Activated CD4-positive, alpha-beta T cell treated with anti-CD3 and anti-CD28 coated beads for 36 hours (primary cell): ENCODE data around the gene YIF1A. TPM values are rescaled to one million over a fixed set of nuclear protein-coding genes. Genes with fewer than 3 reads are reported as not detected.
"Not testable (repeated sequence)": the region's sequence is repeated elsewhere in the genome, so short reads cannot be mapped to it uniquely, and the experiment has no call there.

Experiments
- ATAC-seq: fragments of 200-7000 bp; cut with Tn5 transposase; one replicate; pipeline ENCODE4 v1.10.0; 2021; ENCODE audit warnings: mild to moderate bottlenecking, moderate library complexity
- CTCF ChIA-PET: fragments of 350-600 bp; sonication (Branson Sonifier 250); formaldehyde crosslinking; loops from one replicate; lab custom pipeline; 2021; ENCODE audit warnings: antibody characterized with exemption; lab: Charles Lee
- POLR2A ChIA-PET: fragments of 350-600 bp; sonication (Branson Sonifier 250); formaldehyde crosslinking; loops from one replicate; lab custom pipeline; 2021; ENCODE audit warnings: antibody characterized with exemption, inconsistent platforms; lab: Charles Lee
- DNase-seq: peaks from one replicate; pipeline ENCODE4 v3.0.0-alpha.2; 2020
- H3K27ac Mint-ChIP-seq: one replicate; pipeline ENCODE4 v1.8.0; 2021; ENCODE audit warnings: mixed read lengths
- H3K27me3 Mint-ChIP-seq: one replicate; pipeline ENCODE4 v1.8.0; 2021; ENCODE audit warnings: mixed read lengths
- H3K36me3 Mint-ChIP-seq: one replicate; pipeline ENCODE4 v1.8.0; 2021; ENCODE audit warnings: low read depth, mixed read lengths
- H3K4me1 Mint-ChIP-seq: one replicate; pipeline ENCODE4 v1.8.0; 2021; ENCODE audit warnings: mixed read lengths
- H3K4me3 Mint-ChIP-seq: one replicate; pipeline ENCODE4 v1.8.0; 2021; ENCODE audit warnings: mild to moderate bottlenecking, moderate library complexity, mixed read lengths
- H3K9me3 Mint-ChIP-seq: one replicate; pipeline ENCODE4 v1.8.0; 2021; ENCODE audit warnings: low read depth, mixed read lengths
- intact Hi-C, 2 experiments: fragments of 100-400 bp; cut with DNase I in 1 of 2; cut with micrococcal nuclease in 1 of 2; formaldehyde crosslinking; loops; one replicate each; pipeline versions ENCODE4 v1.14.2 to v1.15.1; 2022 to 2024; cut with DNase I, micrococcal nuclease
- total RNA-seq, 2 experiments: library from RNA; stranded (reverse); gene quantifications; one replicate each; pipeline ENCODE4 v1.2.3, GENCODE V29; 2021

The YIF1A gene
- total RNA-seq, 2 experiments from 2014 or later = 47.5 to 49.8 TPM

- CTCF ChIA-PET = interaction anchor here (0.6 to 3.8 kb wide), 10 partner anchors 8 to 548 kb away, joined by 3 to 26 read pairs (median 6); partner anchors contain the start of genes CCDC85B, RAB1B and TMEM151A
- Mint-ChIP-seq H3K27ac (no peak overlapping the region), H3K4me3 (peak overlapping the region; percentile 40), H3K27me3 (no peaks in the 10 kb centered on the region), H3K9me3 (no peaks in the 10 kb centered on the region), H3K4me1 (peaks cover 29% of the 10 kb centered on the region), H3K36me3 (peaks cover 6% of the 10 kb centered on the region)
- DNase-seq (peak; percentile 100), ATAC-seq (peak; percentile 93)
- intact Hi-C loops = loop anchor here (1.0 kb wide), 2 partner anchors 14 to 60 kb away; partner anchors contain the start of gene RAB1B (in 2 of the 2)
- POLR2A ChIA-PET = interaction anchor here (0.6 to 1.2 kb wide), 3 partner anchors 10 to 139 kb away, joined by 3 to 4 read pairs (median 3); no protein-coding TSS in a partner anchor
Measured at GRCh38 chr11:66282468-66283455, 6.2 kb downstream of the YIF1A start.

DNA sequence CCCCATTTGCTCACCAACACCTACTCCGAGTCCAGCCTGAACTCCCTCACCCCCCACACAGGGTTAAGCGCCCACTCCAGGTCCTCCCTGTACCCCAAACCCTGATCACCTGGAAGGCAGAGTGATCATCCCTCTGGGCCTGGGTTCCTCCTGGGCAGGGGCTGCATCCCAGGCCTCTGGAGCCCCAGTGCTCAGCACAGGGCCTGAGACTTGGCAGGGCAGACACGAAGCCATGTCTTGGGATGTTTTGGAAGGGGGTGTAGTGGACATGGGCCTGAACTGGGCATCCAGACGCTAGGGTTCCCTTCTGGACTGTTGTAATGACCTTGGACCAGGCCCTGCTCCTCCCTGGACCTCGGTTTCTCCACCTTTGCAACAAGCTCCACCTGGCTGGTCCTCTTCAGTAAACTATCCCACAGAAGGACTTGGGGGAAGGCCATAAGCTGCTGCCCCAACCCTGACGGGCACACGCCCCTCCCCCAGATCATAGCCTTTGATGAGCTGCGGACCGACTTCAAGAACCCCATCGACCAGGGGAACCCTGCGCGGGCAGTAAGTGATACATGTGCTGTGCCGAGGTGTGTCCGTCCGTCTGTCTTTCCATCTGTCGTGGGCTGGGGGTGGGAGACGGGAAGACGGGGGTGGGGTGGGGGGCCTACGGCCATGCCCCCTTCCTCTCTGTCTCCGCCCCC, 7.0 kb downstream of the YIF1A start:
- H3K4me1 Mint-ChIP-seq = peaks cover 25% of the 10 kb centered on the region
- no peak overlapping the region for H3K27ac Mint-ChIP-seq
- ChIA-PET CTCF (interaction anchor here (0.7 to 3.8 kb wide), 8 partner anchors 9 to 392 kb away, joined by 3 to 26 read pairs (median 8); partner anchors contain the start of genes CCDC85B, RAB1B and TMEM151A), POLR2A (interaction anchor here (1.2 kb wide), 1 partner anchor 9 kb away, joined by 3 read pairs; no protein-coding TSS in a partner anchor)
- ATAC-seq (no peak), DNase-seq (no peak)
- H3K27me3 Mint-ChIP-seq = no peaks in the 10 kb centered on the region
- H3K9me3 Mint-ChIP-seq = no peaks in the 10 kb centered on the region
- intact Hi-C loops = loop anchor here (1.0 kb wide), 2 partner anchors 14 to 60 kb away; partner anchors contain the start of gene RAB1B (in 2 of the 2)
- no peak overlapping the region for H3K4me3 Mint-ChIP-seq
- H3K36me3 Mint-ChIP-seq = peaks cover 4% of the 10 kb centered on the region

- intact Hi-C loops = no loop called here
- Mint-ChIP-seq H3K4me1 (peaks cover 22% of the 10 kb centered on the region), H3K27ac (no peak overlapping the region)
Measured at GRCh38 chr11:66281001-66281400, 7.9 kb downstream of the YIF1A start.

GRCh38 chr11:66280428-66280827, 8.5 kb downstream of the YIF1A start:
- Mint-ChIP-seq H3K27me3 (no peaks in the 10 kb centered on the region), H3K9me3 (no peaks in the 10 kb centered on the region), H3K4me1 (peaks cover 22% of the 10 kb centered on the region), H3K27ac (no peak overlapping the region), H3K36me3 (peaks cover 10% of the 10 kb centered on the region), H3K4me3 (no peak overlapping the region)
- ATAC-seq = no peak
- intact Hi-C loops = no loop called here
- ChIA-PET CTCF (interaction anchor here (0.6 to 3.8 kb wide), 8 partner anchors 8 to 218 kb away, joined by 3 to 26 read pairs (median 8); partner anchors contain the start of genes RAB1B and YIF1A), POLR2A (interaction anchor here (1.0 kb wide), 1 partner anchor 9 kb away, joined by 3 read pairs; the partner anchor contains the start of gene YIF1A)
- no peak for DNase-seq

More at GRCh38 chr11:66281001-66281400, 7.9 kb downstream of the YIF1A start:
- peaks cover 8% of the 10 kb centered on the region for H3K36me3 Mint-ChIP-seq
- DNase-seq (no peak), ATAC-seq (no peak)
- no peaks in the 10 kb centered on the region for H3K9me3 Mint-ChIP-seq
- H3K4me3 Mint-ChIP-seq = no peak overlapping the region
- CTCF ChIA-PET = interaction anchor here (0.6 to 3.8 kb wide), 11 partner anchors 8 to 391 kb away, joined by 3 to 26 read pairs (median 5); partner anchors contain the start of genes CCDC85B, RAB1B and YIF1A
- POLR2A ChIA-PET = no interaction called here
- H3K27me3 Mint-ChIP-seq = no peaks in the 10 kb centered on the region

GRCh38 chr11:66279092-66279734, 9.7 kb downstream of the YIF1A start:
- Mint-ChIP-seq H3K4me3 (peak overlapping the region; percentile 43), H3K27me3 (no peaks in the 10 kb centered on the region), H3K27ac (no peak overlapping the region), H3K4me1 (peaks cover 22% of the 10 kb centered on the region), H3K9me3 (no peaks in the 10 kb centered on the region), H3K36me3 (peaks cover 10% of the 10 kb centered on the region)
- no peak for DNase-seq
- intact Hi-C loops = no loop called here
- CTCF ChIA-PET = interaction anchor here (2.1 to 2.6 kb wide), 2 partner anchors 10 to 20 kb away, joined by 7 to 14 read pairs; partner anchors contain the start of gene YIF1A
- POLR2A ChIA-PET = no interaction called here
- ATAC-seq = no peak

GRCh38 chr11:66278363-66279091, 10.4 kb downstream of the YIF1A start:
- POLR2A ChIA-PET = no interaction called here
- H3K9me3 Mint-ChIP-seq = no peaks in the 10 kb centered on the region
- peak overlapping the region; percentile 43 for H3K4me3 Mint-ChIP-seq
- CTCF ChIA-PET = interaction anchor here (2.6 kb wide), 1 partner anchor 11 kb away, joined by 14 read pairs; the partner anchor contains the start of gene YIF1A
- H3K36me3 Mint-ChIP-seq = peaks cover 13% of the 10 kb centered on the region
- no peak for ATAC-seq
- no peaks in the 10 kb centered on the region for H3K27me3 Mint-ChIP-seq
- intact Hi-C loops = loop anchor here in 1 of 2 experiments (1.0 kb wide), 1 partner anchor 10 kb away; the partner anchor contains the start of gene RAB1B
- H3K27ac Mint-ChIP-seq = no peak overlapping the region
- peaks cover 22% of the 10 kb centered on the region for H3K4me1 Mint-ChIP-seq
- peak; percentile 29 for DNase-seq

GRCh38 chr11:66277471-66278362, 11.2 kb downstream of the YIF1A start, which contains the start of gene CNIH2:
Gene CNIH2 (plus strand): TSS chr11:66278175. CDS start chr11:66278457, 282 bp downstream.
- H3K36me3 Mint-ChIP-seq = peaks cover 19% of the 10 kb centered on the region
- no peaks in the 10 kb centered on the region for H3K27me3 Mint-ChIP-seq
- peak; percentile 36 for ATAC-seq
- DNase-seq = peak; percentile 64
- ChIA-PET POLR2A (no interaction called here), CTCF (no interaction called here)
- H3K27ac Mint-ChIP-seq = no peak within 1 kb of the TSS
- peaks cover 16% of the 10 kb centered on the region for H3K4me1 Mint-ChIP-seq
- intact Hi-C loops = loop anchor here in 1 of 2 experiments (1.0 kb wide), 1 partner anchor 9 kb away; the partner anchor contains the start of gene RAB1B
- H3K4me3 Mint-ChIP-seq = peak within 1 kb of the TSS; percentile 43
- H3K9me3 Mint-ChIP-seq = no peaks in the 10 kb centered on the region

DNA sequence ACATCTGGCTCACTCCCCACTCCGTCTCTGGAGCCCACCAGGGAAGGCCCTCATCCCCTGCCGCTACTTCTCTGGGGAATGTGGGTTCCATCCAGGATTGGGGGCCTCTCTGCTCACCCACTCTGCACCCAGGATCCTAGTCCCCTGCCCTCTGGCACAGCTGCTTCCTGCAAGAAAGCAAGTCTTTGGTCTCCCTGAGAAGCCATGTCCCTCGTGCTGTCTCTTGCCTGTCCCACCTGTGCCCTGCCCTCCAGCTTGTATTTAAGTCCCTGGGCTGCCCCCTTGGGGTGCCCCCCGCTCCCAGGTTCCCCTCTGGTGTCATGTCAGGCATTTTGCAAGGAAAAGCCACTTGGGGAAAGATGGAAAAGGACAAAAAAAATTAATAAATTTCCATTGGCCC, 11.9 kb downstream of the YIF1A start:
- ATAC-seq, CTCF ChIA-PET, H3K9me3 Mint-ChIP-seq, H3K4me3 Mint-ChIP-seq, H3K27ac Mint-ChIP-seq, DNase-seq, H3K27me3 Mint-ChIP-seq, intact Hi-C loops, POLR2A ChIA-PET: not testable (repeated sequence)
- peaks cover 24% of the 10 kb centered on the region for H3K36me3 Mint-ChIP-seq
- H3K4me1 Mint-ChIP-seq = peaks cover 11% of the 10 kb centered on the region

DNA sequence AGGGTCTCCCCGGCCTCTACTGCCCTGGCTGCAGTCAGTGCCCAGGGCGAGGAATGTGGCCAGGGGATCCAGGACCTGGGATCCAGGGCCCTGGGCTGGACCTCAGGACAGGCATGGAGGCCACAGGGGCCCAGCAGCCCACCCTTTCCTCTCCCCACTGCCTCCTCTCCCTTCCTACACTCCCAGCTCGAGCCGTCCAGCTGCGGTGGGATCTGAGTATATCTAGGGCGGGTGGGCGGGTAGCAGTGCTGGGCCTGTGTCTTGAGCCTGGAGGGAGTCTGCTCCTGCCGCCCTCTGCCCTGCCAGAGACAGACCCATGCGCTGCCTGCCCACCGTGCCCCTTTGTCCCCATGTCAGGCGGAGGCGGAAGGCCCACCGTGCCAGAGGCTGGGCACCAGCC, 12.3 kb downstream of the YIF1A start:
- H3K4me3 Mint-ChIP-seq, ATAC-seq, H3K4me1 Mint-ChIP-seq, H3K27ac Mint-ChIP-seq, H3K27me3 Mint-ChIP-seq, POLR2A ChIA-PET, CTCF ChIA-PET, DNase-seq, intact Hi-C loops, H3K9me3 Mint-ChIP-seq: not testable (repeated sequence)
- H3K36me3 Mint-ChIP-seq = peaks cover 28% of the 10 kb centered on the region
